ENCODE measurements around the gene HMX1.

The HMX1 gene

DNA sequence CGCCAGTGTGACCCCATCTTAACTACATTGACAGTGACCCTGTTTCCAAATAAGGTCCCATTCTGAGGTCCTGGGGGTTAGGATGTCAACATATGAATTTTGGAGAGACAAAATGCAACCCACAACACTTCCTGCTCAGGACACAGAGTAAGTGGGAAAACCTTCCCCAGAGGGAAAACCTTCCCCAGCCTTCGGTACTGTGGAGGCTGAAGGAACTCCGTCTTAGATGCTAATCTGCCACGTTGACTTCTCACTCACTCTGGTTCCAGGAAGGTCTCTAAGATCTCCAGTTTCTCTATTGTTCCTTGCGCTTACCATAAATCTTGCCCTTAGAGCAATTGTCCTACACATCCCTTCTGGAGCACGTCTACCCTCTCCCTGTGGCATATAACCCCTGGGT, 29.7 kb upstream of the HMX1 start:
- Mint-ChIP-seq H3K9me3 (peaks cover 10% of the 10 kb centered on the region), H3K36me3 (ENCODE audit: low read depth) (peaks cover 4% of the 10 kb centered on the region), H3K27ac (no peak overlapping the region), H3K4me1 (ENCODE audit: low read depth) (no peaks in the 10 kb centered on the region), H3K4me3 (no peak overlapping the region), H3K27me3 (peaks cover 9% of the 10 kb centered on the region)

- Mint-ChIP-seq H3K9me3 (peaks cover 10% of the 10 kb centered on the region), H3K4me3 (no peak overlapping the region), H3K36me3 (ENCODE audit: low read depth) (peaks cover 4% of the 10 kb centered on the region), H3K27ac (no peak overlapping the region), H3K27me3 (peaks cover 9% of the 10 kb centered on the region), H3K4me1 (ENCODE audit: low read depth) (no peaks in the 10 kb centered on the region)
Measured at GRCh38 chr4:8900588-8900987, 28.9 kb upstream of the HMX1 start.

DNA sequence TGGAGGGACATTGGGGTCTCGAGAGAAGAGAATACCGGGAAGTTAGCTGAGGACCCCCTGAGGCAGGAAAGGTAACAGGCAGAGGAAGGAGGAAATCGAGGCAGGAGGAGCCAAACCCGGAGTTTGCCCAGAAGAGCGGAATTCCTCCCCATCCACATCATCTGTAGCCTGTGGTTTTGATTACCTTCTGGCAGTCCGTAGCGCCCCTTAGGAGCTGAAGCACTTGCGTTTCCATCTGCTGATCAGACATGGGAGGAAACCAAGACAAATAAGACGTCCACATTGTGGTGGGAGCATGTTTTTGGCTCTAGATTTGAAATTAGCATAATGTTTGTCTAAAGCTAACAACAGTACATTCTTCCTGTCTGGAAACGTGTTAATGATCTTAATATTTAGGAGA, 26.8 kb upstream of the HMX1 start:
- H3K27me3 Mint-ChIP-seq = peaks cover 16% of the 10 kb centered on the region

DNA sequence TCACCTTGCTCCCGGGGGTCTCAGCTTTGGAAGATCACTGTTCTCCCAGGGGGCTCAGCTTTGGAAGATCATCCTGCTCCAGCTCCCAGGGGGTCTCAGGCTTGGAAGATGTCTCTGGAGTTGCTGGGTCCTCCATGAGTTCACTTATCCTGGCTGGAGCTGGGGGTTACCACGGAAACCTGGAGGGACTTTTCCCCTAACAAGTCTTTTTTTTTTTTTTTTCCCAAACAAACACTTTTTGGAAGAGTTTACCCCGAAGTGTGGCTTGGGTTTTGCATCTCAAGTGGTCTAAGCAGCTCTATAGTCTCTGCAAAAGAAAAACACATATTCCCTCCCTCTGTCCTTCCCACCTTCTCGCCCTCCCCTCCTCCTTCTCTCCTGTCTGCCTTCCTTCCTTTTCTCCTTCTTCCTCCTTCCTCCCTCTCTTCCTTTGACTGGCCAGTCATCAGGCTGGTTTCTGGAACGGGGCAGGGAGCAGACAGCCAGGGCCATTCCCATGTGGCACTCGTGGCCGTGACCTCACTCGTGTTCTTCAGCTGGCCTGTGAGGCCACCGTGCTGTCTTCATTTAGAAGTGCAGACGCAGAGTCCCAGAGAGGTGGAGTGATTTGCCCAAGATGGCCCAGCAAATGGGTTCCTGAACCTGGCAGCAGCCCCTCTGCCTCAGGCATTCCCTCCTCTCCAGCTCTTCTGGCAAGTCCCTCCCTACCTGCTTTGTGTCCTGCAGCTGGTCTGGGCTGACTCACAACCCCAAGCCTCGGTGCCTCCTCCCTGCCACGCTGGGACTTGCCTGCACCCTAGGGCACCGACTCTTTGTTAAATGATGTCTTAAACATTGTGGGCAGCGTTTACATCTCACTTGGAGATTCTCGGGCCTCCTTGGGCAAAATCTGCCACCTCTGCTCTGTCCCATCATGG, 25.9 kb upstream of the HMX1 start:
- H3K9me3 Mint-ChIP-seq = peaks cover 10% of the 10 kb centered on the region
- H3K27ac Mint-ChIP-seq = no peak overlapping the region
- H3K4me3 Mint-ChIP-seq = no peak overlapping the region
- peaks cover 4% of the 10 kb centered on the region for H3K36me3 Mint-ChIP-seq (ENCODE audit: low read depth)
- H3K4me1 Mint-ChIP-seq (ENCODE audit: low read depth) = no peaks in the 10 kb centered on the region
- peaks cover 16% of the 10 kb centered on the region for H3K27me3 Mint-ChIP-seq

More for the DNA sequence above, 26.8 kb upstream of the HMX1 start:
- H3K36me3 Mint-ChIP-seq (ENCODE audit: low read depth) = peaks cover 4% of the 10 kb centered on the region
- H3K4me3 Mint-ChIP-seq = no peak overlapping the region
- H3K4me1 Mint-ChIP-seq (ENCODE audit: low read depth) = no peaks in the 10 kb centered on the region
- peaks cover 10% of the 10 kb centered on the region for H3K9me3 Mint-ChIP-seq
- no peak overlapping the region for H3K27ac Mint-ChIP-seq

DNA sequence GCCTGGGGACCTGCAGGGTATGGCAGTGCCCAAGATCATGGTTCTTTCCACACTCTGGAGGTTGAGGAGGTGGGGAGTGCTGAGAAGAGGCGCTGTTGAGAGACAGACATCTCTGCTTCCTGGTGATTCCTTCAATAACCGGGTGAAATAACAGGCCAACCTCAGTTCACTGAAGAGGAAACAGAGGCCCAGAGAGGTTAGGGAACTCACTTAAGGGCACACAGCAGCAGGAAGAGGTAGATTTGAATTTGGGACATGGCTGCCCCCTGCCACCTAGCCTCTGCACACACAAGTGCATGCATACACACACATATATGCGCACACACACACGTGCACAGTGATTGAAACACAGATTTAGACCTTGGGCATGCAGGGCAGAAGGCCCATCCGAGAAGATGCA, 24.9 kb upstream of the HMX1 start:
- Mint-ChIP-seq H3K9me3 (peaks cover 2% of the 10 kb centered on the region), H3K27me3 (peaks cover 18% of the 10 kb centered on the region), H3K4me1 (ENCODE audit: low read depth) (peaks cover under 1% of the 10 kb centered on the region), H3K36me3 (ENCODE audit: low read depth) (peaks cover 2% of the 10 kb centered on the region), H3K27ac (no peak overlapping the region), H3K4me3 (no peak overlapping the region)

- Mint-ChIP-seq H3K27me3 (peaks cover 22% of the 10 kb centered on the region), H3K4me3 (no peak overlapping the region)
Measured at GRCh38 chr4:8896071-8896470, 24.4 kb upstream of the HMX1 start.

GRCh38 chr4:8895295-8895694, 23.7 kb upstream of the HMX1 start:
- H3K9me3 Mint-ChIP-seq = no peaks in the 10 kb centered on the region
- peaks cover 27% of the 10 kb centered on the region for H3K27me3 Mint-ChIP-seq
- no peak overlapping the region for H3K27ac Mint-ChIP-seq
- no peaks in the 10 kb centered on the region for H3K36me3 Mint-ChIP-seq (ENCODE audit: low read depth)
- H3K4me3 Mint-ChIP-seq = no peak overlapping the region
- peaks cover 3% of the 10 kb centered on the region for H3K4me1 Mint-ChIP-seq (ENCODE audit: low read depth)

More at GRCh38 chr4:8896071-8896470, 24.4 kb upstream of the HMX1 start:
- Mint-ChIP-seq H3K9me3 (no peaks in the 10 kb centered on the region), H3K4me1 (ENCODE audit: low read depth) (peaks cover 3% of the 10 kb centered on the region), H3K36me3 (ENCODE audit: low read depth) (no peaks in the 10 kb centered on the region), H3K27ac (no peak overlapping the region)

- Mint-ChIP-seq H3K36me3 (ENCODE audit: low read depth) (no peaks in the 10 kb centered on the region), H3K27ac (no peak overlapping the region), H3K4me3 (no peak overlapping the region), H3K27me3 (peaks cover 29% of the 10 kb centered on the region), H3K9me3 (no peaks in the 10 kb centered on the region), H3K4me1 (ENCODE audit: low read depth) (peaks cover 3% of the 10 kb centered on the region)
Measured at GRCh38 chr4:8894424-8894816, 22.8 kb upstream of the HMX1 start.

DNA sequence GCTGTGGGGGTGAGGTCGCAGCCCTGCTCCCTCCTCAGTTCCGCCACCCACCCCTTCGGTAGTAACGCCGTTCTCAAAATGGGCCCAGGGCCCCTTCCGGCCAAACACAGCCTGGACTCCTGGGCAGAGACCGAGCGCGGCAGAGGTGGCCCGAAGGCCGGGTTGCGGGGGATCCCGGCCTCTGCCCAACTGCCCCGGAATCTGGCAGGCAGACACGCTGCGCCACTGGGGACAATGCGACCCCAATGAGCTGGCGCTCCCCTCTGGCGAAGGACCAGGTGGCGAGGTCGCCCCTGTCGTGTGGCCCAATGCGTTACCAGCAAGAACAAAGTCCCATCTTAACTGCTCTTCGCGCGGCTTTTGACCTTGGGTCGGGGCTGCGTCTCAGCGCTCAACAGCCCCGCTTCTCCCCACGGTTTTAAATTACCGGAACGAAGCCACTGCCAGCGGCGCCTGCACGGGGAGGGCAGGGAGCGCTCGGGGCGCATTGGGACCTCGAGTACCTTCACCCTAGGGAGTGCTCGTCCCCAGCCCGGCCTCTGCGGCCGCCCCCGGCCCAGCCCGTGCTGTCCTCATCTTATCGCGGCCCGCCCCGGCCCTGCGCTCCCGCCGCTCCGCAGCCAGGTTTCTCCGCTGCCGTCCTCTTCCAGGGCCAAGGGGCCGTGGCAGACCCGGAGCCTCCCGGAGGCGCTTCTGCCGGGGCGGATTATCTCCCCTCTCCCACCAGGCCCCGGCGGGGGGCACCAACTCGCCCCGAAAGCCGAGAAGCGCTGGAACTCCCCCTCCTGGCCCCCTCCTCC, 22.2 kb upstream of the HMX1 start:
- H3K9me3 Mint-ChIP-seq = no peaks in the 10 kb centered on the region
- peaks cover 35% of the 10 kb centered on the region for H3K27me3 Mint-ChIP-seq
- no peak overlapping the region for H3K27ac Mint-ChIP-seq
- H3K4me1 Mint-ChIP-seq (ENCODE audit: low read depth) = peaks cover 3% of the 10 kb centered on the region
- no peak overlapping the region for H3K4me3 Mint-ChIP-seq
- no peaks in the 10 kb centered on the region for H3K36me3 Mint-ChIP-seq (ENCODE audit: low read depth)

DNA sequence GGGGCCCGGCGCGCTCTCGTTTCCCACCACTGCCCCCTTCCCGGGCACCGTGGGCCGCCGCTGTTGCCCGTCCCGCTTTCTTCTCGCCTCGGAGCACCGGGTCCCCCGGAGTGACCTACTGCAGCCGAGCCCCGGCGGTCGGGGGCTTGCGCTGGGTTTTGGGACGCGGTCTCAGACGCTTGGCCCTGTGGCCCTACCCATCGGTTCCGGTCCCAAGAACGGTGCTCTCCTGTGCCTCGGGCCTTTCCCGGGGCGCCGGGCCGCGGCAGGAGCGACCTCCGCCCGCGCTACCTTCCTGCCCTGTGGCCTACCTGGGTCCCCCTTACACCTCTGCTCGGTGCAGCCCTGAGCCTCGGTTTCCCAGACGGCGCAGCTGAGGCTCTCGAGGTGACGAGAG, 21.6 kb upstream of the HMX1 start:
- H3K27ac Mint-ChIP-seq = no peak overlapping the region
- no peaks in the 10 kb centered on the region for H3K36me3 Mint-ChIP-seq (ENCODE audit: low read depth)
- H3K27me3 Mint-ChIP-seq = peaks cover 37% of the 10 kb centered on the region
- no peaks in the 10 kb centered on the region for H3K9me3 Mint-ChIP-seq
- peaks cover 3% of the 10 kb centered on the region for H3K4me1 Mint-ChIP-seq (ENCODE audit: low read depth)
- H3K4me3 Mint-ChIP-seq = no peak overlapping the region

DNA sequence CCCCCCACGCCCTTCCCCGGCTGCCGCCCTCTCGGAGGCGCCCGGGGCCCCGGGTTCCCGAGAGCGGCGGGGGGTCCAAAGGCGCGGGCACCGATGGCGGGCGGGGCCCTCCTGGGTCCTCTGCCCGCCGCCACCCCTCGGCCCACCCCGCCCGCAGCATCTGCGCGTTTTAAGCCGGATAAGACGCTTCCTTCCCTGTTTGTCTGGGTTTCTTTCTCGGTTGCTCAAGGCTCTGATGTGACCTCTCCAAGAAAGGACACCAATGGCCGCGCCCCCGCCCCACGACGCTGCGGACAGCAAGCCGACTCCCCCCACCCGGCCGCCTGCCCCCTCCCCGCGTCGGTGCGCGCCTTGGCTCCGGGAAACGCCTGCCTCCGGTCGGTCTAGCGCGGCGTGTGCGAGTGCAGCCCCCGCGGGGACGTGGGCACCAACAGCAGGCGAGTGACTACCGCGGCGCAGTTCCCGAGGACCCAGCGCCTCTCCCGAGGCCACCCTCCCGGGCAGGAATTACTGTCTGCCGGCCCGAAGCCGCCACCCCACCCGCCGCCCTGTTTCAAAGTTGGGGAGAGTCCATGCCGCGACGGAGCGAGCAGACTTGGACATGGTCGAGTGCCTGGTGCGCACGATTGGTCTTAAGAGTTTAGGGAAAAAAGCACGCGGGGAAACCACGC, 21.1 kb upstream of the HMX1 start:
- no peaks in the 10 kb centered on the region for H3K36me3 Mint-ChIP-seq (ENCODE audit: low read depth)
- H3K27ac Mint-ChIP-seq = no peak overlapping the region
- H3K27me3 Mint-ChIP-seq = peaks cover 36% of the 10 kb centered on the region
- H3K4me1 Mint-ChIP-seq (ENCODE audit: low read depth) = peaks cover 3% of the 10 kb centered on the region
- H3K9me3 Mint-ChIP-seq = no peaks in the 10 kb centered on the region
- no peak overlapping the region for H3K4me3 Mint-ChIP-seq

GRCh38 chr4:8891646-8892555, 20.3 kb upstream of the HMX1 start:
- no peaks in the 10 kb centered on the region for H3K36me3 Mint-ChIP-seq (ENCODE audit: low read depth)
- peaks cover 3% of the 10 kb centered on the region for H3K4me1 Mint-ChIP-seq (ENCODE audit: low read depth)
- no peaks in the 10 kb centered on the region for H3K9me3 Mint-ChIP-seq
- H3K27me3 Mint-ChIP-seq = peaks cover 40% of the 10 kb centered on the region
- H3K27ac Mint-ChIP-seq = no peak overlapping the region
- H3K4me3 Mint-ChIP-seq = no peak overlapping the region

DNA sequence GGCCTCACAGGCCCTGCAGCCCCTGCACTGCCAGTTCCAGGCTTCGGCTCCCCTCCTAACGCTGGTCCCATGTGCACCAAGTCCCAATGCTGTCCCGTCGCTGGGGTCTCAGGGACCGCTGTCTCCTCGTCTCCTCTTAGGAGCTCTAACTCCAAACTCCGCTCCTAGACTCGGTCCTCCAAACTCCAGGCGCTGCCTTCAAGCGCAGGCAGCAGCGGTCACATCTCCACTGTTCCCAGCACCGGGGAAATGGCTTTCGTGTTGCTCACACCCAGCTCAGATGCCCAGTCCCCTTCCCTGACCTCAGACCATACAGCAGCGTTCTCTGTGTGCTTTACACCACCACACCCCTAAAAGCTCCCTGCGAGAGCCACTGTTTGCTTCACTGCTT, 19.6 kb upstream of the HMX1 start:
- Mint-ChIP-seq H3K9me3 (no peaks in the 10 kb centered on the region), H3K36me3 (ENCODE audit: low read depth) (no peaks in the 10 kb centered on the region), H3K27me3 (peaks cover 46% of the 10 kb centered on the region), H3K4me1 (ENCODE audit: low read depth) (peaks cover 3% of the 10 kb centered on the region), H3K4me3 (no peak overlapping the region), H3K27ac (peak overlapping the region; percentile 56)

DNA sequence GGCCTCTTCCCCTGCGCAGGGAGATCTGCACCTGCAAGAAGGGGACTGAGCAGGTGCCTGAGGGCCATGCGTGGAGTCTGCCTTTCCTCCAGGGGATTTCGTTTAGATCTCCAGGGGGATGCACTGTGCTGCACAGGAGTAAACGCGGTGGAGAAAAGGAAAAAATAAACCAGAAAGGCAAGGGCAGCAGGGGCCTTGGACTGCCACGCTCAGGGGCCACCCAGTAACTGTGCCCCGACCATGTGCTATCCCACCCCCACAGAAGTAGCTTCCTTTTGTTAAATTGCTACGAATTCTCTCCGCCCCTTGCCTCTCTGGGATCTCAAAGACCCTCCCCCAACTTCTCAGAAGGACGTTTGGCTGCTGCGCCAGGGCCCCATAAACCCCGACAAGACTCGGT, 17.2 kb upstream of the HMX1 start:
- H3K36me3 Mint-ChIP-seq (ENCODE audit: low read depth) = no peaks in the 10 kb centered on the region
- peaks cover 50% of the 10 kb centered on the region for H3K27me3 Mint-ChIP-seq
- no peak overlapping the region for H3K27ac Mint-ChIP-seq
- H3K4me1 Mint-ChIP-seq (ENCODE audit: low read depth) = peaks cover 3% of the 10 kb centered on the region
- H3K4me3 Mint-ChIP-seq = no peak overlapping the region
- H3K9me3 Mint-ChIP-seq = no peaks in the 10 kb centered on the region

Measured in stimulated activated naive CD8-positive, alpha-beta T cell treated with anti-CD3 and anti-CD28 coated beads, Interleukin-15, Interleukin-2, amounts not matched to agents 100 ng/mL and 50 ng/mL, for 24 hours (primary cell).